ENCODE data around the gene RAB11FIP4.

Gene RAB11FIP4

DNA sequence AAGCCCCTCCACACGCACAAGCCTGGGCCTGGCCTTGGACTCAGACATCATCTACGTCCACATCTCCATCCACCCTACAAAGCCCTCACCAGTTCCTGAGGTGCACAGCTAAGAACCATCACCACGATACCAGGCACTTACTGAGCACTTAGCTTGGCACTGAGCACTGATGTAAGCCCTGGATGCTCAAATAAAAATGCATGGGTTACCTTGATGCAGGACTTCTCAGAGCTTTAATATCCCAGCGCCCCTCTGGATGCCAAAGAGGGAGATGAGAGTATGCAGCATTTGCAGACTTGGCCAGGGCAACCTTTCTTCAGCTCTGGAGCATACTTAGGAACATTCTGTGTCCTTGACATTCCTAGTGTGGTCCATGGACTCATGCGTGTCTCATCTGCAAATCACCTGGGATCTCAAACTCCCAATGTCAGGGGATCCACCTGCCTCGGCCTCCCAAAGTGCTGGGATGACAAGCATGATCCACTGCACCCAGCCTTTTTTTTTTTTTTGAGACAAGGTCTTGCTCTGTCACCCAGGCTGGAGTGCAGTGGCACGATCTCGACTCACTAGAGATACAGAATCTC is 69.8 kb downstream of the RAB11FIP4 start:
- DNase-seq = no peak

DNA sequence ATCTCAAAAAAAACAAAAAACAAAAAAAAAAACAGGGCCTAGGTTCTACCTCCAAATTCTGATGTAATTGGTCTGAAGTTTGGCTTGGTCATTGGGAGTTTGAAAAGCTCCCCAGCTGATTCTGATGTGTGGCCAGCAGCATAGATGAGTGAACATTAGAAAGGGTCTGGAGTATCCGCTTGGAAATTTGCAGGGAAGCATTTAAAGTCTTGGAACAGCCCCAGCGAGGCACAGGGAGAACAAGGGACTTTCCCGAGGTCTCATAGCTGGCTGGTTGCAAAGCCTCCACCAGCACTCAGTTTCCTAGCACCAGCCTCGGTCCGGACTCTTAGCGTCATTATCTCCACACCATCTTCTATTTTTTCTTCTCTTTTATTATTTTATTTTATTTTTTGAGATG is 70.8 kb downstream of the RAB11FIP4 start:
- no peak for DNase-seq

DNA sequence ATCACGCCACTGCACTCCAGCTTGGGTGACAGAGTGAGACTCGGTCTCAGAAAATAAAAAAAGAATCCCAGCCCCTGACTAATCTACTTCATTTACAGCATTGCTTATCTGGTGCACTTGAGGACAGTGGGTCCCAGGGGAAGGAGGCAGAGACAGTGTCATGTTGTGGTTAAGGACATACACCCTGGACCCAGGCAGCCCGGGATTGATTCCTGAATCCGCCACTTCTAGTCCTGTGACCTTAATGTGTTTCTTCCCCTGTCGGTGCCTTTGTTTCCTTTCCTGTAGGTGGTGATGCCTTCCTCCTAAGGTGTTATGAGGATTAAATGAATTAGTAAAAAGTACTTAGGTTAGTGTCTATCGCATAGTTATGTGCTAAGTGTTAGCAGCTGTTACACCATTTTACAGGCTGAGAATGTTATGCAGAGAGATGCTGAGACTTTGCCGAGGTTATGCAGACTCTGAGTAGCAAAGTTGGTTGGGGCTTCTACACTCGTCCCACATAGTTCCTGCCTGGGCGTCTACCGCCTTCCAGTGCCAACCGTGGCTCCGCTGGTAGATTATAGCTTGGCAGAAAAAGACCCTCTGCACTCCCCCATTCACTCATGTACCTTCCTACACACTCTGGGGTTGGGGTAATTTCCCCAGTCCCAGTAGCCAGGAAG is 74.8 kb downstream of the RAB11FIP4 start:
- no peak for DNase-seq

DNA sequence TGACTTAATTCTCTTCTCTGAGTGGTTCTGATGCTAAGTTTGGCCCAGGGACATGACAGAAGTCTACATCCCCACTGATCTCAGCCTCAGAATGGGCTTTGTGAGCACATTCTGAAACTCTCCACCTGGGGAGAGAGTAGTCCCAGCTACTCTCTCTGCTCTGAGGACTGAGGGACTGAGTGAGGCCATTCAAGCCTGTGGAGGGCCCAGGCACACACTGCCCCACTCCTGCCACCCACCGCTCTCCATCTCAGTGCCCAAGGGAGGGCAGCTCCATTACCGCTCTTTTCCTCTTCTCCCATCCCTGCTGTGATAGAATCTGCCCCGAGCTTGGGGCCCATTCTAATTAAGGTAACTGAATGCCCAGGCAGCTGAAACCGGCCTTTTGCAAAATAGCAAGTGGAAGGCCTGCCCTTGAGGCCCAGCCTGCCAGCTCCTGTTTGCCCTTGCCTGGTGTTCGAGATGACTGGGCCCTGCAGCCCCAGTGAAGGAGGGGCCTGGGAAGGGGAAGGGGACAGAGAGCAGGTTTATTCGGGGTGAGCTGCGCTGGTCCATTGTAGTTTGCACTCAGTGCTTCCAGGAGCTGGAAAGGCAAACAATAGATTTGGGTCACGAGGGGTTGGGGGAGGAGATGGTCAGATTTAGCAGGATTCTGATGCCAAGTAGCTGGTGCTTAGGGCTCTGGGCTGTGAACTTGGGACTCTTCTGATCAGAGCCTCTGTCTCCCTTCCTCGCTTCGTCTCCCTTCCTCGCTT is 76.2 kb downstream of the RAB11FIP4 start:
- no peak for DNase-seq

DNA sequence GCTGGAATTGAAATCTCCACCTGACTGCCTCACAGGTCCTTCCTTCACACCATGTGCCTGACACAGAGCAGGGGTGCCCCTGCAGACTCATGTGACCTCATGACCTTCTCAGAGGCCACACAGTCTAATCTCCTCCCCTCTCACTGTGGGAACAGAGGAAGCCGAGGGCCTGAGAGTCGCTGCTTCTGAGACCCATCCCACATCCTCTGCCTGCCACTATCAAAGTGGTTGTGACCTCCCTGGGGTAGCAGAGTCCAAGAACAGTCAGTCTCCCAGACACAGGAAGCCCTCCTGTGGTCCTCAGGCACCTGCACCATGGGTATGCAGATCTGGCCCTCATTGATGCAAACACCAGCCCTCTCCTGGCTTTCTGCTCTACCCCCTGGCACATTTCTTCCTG is 78.5 kb downstream of the RAB11FIP4 start:
- DNase-seq = no peak

DNA sequence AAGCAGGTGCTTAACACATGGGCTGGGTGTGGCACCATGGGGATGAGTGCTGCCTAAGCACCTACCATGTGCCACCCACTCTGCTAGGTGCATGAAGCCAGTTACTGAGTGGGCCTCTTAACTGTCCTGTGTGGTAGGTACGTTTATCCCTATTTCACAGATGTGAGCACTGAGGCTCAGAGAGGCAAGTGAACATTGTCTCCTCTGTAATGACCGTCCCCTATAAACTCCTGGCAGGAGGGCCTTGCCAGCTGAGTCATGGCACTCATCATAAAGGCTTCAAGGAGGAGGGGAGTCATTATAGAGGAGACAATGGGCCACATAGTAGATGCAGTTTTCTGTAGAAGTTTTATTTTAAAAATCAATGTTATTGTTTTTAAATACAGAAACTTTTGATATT is 79.1 kb downstream of the RAB11FIP4 start:
- DNase-seq = no peak

DNA sequence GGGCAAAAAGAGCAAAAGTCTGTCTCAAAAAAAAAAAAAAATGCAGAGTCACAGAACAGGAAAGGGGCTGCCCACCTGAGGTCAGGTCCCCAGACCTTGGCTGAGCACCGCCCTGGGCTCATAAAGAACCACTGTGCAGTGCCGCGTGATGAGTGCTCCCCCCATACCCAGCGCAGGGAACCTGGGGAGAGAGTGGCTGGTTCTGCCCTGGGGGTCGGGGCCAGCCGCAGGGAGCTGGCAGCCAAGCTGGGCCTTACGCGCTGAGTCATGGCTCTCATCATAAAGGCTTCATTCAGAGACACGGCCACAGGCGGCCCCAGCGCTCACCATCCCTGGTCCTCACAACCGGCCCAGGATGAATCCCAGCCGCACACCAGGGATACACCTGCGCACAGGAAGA is 80.7 kb downstream of the RAB11FIP4 start:
- no peak for DNase-seq

DNA sequence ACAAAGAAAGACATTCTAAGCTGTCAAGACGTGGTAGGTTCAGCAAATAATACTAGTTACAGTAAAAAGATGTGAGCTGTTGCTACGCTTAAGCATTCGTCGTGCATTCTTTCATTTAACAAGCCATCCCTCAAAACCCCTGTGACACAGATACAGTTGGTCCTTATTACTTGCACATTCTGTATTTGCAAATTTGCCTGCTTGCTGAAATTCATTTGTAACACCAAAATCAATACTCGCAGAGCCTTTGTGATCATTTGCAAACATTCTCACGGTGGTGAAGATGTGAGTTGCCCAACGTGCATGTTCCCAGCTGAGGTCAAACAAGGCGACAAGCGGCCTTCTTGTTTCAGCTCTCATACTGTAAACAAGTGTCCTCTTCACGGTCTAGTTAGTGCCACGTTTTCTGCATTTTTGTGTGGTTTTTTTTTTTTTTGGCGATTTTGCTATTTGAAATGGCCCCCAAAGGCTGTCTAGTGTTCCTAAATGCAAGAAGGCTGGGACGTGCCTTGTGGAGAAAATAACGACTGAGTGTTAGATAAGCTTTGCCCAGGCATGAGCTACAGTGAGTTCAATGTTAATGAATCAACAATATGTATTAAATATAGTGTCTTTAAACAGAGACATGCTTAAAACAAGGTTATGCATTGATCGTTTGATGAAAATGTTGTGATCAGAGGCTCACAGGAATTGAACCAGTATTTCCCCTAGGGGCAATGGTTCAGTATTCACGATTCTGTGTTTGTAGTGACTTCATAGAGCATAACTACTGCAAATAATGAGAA is 84.1 kb downstream of the RAB11FIP4 start:
- DNase-seq = no peak

DNA sequence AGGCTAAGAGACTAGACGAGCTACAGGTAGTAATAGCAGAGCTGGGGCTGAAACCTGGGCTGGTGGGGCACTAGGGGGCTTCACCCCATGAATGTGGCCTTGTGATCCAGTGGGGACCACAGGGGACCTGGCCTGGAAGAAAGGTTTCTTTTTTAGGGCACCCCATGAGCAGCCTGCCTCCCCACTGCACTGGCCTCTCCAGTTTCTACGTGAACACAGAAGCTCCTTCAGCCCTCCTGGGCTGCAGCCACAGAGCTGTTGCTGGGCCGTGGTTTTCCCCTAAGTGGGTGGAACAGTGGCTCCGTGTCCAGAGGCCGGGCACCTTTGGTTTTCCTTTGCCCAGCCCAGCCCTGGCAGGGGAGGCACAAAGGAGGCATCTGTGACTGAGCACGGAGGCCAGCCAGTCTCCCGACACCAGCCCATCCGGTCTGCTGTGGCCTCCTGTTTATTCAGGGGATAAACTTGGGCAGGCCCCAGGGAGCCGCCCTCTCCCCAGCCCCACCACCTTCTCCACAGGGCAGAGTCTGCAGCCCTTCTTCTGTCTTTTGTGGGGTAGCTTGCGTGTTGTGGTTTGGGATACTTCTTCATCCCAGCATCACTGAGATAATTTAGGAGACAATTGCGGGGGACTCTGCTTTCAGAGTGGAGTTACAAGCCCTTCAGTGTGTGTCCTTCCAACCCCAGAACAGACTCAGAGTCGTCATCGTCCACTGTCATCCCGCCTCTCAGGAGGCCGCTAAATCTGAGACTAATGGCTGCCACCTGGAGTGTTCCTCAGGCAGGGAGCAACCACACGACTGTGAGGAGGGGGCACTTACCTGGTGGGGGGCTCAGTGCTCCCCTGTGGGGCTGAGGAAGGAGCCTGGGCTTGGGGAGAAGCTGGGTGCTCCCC is 85.3 kb downstream of the RAB11FIP4 start:
- no peak for DNase-seq

DNA sequence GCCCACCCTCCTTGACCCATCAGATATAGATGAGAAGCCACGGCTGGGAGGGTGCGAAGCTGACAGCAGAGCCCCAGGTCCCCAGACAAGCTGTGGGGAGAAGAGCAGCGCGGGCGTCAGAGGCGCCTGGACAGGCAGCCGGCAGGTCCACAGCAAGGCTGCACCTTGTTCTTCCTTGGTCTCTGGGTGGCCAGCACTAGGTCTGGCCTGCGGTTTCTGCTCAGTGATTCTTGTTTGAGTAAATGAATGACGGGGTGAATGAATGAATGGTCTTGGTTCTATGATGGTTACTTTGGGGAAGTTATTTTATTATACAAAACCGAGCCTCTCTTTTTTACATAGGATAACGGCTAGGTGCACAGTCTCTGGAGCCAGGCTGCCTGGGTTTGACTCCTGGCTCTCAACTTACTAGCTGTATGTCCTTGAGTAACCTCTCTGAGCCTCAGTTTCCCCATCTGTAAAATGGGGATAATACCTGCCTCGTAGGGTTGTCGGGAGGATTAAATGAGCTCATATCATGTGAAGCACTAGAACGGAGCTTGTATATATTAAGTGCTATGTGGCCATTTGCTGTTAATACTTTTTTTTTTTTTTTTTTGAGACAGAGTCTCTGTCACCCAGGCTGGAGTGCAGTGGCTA is 86.1 kb downstream of the RAB11FIP4 start:
- no peak for DNase-seq

DNA sequence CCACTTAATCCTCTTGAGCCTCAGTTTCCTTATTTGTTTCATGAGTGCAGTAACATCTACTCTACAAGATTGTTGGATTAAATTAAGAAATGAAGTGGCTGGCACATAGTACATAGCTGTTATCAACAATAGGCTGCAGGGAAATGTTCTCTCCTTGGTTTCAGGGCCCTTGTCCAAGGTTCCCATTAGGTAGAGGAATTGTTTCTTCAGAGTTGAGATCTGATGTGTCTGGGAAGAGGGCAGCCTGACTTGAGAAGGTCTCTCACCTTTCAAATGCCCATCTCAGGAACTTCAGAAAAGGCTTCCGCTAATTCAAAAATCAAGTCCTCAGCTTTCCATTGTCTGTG is 87.6 kb downstream of the RAB11FIP4 start:
- DNase-seq = no peak

DNA sequence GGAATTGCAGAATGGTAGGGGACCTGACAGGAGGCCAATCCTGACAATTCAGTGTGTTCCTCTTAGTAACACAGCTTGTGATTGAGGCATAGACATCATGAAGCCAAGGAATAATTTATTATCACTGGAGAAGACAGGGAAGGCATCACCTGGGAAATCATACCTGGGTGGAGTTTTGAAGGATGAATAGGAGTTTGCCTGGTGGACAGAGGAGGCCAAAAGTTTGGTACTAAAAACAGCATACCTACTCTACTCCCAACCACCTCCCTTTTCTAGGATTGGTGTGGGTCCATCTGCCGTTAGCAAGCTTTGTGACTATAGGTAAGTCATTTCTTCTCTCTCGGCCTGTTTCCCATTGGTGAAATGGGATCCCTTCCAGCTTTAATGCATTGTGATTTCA is 88.0 kb downstream of the RAB11FIP4 start:
- no peak for DNase-seq

DNA sequence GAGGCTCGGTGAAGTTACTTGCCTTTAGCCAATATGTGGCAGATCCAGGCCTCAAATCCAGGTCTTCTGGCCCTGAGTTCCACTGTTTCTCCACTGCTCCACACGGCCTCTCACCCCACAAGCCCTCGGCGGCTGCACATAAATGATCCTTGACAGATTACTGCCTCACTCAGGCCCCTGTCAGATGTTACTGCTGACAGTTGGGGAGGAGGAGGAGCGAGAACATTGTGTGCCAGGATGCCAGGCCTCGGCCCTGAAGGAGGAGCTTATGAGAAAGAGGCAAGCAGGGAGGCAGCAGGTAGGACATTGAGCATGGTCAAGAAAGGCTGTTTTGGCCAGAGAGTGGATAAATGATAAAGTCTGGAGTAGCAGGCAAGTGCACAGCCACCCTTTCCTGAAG is 88.6 kb downstream of the RAB11FIP4 start:
- no peak for DNase-seq

DNA sequence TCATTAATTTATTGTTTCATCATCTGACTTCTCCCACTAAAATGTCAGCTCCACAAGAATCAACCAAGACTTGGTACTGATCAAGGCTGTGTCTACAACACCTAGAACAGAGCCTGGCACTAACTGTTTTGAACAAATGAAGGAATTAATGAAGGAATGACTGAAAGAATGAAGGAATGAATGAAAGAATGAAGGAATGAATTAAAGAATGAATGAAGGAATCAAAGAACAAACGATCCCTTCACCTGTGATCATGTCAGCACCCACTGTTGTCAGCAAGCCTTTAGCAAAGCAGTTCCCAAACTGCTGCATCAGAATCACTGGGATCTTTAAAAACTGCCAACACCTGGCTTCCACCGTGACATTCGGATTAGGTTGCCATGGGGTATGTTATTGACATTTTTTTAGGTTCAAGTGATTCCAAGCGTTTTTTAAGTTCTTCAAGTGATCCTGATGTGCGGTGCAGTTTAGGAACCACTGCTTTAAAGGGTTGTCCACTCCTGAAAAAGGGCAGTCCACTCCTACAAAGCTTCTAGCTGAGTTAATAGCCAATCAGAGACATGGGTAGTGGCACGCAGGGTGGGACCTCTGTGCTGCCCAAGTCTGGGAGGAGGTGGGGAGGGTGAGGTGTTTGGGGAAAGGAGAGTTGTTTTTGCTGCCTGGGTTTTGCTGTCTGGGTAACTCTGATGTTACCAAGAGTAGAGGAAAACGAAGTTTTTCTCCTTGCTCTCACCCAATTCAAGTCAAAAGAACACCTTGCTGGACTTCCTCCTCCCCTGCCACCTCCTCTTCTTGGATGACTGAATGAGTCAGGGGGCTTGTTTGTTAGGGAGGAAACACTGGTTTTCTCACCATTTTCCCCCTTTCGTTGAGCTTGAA is 89.7 kb downstream of the RAB11FIP4 start:
- no peak for DNase-seq

DNA sequence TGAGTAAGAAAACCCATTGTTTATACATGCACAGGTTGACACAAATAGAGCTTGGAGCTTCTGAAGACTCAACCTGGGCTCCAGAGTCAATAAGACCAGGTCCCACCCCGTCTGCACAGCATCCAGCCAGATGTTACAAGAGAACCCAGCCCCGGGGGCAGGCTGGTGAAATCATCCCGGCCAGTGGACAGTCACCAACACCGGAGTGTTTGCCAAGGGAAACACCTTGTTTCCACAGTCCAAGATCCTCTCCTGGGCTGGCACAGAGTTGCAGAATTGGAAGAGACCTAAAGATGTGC is 90.3 kb downstream of the RAB11FIP4 start:
- no peak for DNase-seq

DNA sequence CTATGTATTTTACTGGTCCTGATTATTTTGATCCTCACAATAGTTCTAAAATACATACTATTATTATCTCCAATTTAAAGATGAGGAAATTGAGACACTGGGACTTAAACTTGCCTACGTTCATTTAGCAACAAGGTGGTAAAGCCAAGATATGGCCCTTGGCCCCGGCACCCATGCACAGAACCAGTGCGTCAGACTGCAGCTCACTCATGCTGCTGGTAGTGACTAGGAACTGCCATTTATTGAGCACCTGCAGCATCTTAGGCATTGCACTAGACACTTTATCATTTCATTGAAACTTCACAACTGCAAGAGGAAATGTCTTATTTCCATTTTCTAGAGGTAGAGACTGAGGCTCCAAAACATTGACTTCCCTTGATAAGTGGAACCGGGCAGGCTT is 93.3 kb downstream of the RAB11FIP4 start:
- no peak for DNase-seq

DNA sequence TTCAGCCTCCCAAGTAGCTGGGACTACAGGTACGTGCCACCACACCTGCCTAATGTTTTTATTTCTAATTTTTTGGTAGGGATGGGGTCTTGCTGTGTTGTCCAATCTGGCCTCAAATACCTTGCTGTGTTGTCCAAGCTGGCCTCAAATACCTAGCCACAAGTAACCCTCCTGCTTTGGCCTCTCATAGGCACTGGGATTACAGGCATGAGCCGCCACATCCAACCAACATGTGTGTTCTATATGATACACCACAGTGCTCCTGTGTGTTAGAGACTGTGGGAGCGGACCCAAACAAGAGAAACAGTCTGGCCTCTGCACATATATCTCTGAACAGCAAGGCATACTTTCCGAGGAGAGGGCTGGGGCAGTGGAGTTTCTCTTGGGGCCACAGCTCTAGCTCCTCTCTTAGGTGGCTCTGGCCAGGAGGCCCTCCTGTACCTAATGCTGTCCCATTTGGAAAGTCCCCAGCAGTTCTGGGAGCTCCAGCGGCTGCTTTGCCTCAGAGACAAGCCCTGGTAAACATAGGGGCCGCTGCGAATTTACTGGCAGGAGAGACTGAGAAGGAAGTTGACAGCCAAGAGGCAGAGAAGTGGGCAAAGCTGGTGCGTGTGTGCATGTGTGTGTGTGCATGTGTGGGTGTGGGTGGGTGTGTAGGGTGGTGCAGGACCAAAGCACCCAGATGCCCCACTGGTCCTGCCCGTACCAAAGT is 95.0 kb downstream of the RAB11FIP4 start:
- no peak for DNase-seq

DNA sequence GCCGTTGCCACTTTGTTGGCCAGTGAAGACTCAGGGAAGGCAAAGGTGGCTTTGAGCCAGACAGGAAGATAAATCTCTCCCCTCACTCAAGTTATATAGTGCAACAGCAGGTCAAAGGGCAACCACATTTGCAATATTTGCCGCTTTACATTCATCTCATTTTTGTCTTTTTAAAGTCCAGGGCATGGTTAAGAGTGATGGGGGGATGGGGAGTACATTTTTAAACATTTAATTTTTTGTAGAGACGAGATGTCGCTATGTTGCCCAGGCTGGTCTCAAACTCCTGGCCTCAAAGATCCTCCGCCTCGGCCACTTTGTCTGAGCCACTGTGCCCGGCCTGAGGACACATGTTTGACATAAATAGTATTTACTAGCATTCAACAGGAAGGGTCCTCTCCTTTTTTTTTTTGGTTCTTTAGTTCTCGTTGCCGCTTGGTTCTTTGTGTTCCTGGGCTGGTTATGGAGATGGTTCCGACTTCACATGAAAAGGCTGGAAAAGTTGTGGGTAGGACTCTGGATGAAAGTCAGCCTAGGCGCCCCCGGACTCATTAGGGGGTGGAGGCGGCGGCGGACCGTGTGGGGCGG is 95.7 kb downstream of the RAB11FIP4 start:
- no peak for DNase-seq

DNA sequence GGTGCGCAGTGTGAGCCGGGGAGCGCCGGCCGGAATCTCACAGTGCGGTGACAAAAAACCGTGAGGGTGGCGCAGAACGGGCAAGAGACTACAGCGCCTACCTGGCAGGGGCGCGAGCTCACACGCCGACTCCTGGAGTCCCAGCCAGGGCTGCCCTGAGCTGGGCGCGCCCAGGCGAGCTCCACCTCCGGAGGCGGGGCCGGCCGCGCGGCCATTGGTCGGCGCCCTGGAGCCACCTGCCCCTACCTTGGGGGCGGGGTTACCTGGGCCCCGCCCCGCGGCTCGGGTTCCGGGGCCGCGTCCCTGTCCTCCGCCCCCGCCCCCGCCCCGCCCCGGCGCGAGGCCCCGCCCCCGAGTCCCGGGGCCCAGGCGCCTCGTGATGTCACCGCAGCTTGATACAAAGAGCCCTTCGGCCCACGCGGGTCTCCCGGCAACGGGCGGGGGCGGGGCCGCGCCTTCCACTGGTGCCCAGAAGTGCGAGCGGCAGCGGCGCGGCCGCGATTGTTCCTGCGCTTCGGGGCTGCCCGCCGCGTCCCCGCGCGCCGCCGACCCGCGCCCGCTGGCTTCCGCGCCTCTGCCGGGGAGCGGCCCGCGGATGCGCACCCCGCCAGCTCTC is 96.3 kb downstream of the RAB11FIP4 start:
- DNase-seq = no peak

All from fibroblast of skin of abdomen (primary cell).